Gastrocnemius medialis (tissue), 4 donors: ENCODE results near the gene RNF141. TPM values are rescaled to one million over a fixed set of nuclear protein-coding genes. Genes with fewer than 3 reads are reported as not detected.

ENCODE experiments used
- ATAC-seq, 2 donors: fragments of 150-250 bp; one replicate each; pipeline ENCODE4 v1.9.1; 2016
- DNase-seq, 2 donors: peaks; one replicate each; pipeline ENCODE4 v3.0.0-alpha.2; 2019
- H3K27ac ChIP-seq, 4 donors: fragments of 200-600 bp; sonication (generic); 1 replicate in 1 of 4; 2 replicates in 3 of 4; pipeline ENCODE4 v1.5.1; 2016 to 2018; ENCODE audit warnings: mild to moderate bottlenecking in 2 of 4, moderate library complexity in 1 of 4
- H3K27me3 ChIP-seq, 3 donors: fragments of 200-600 bp; sonication (generic) in 2 of 3; 1 replicate in 1 of 3; 2 replicates in 2 of 3; pipeline versions ENCODE4 v1.5.1 to v1.6.0; 2016 to 2019; ENCODE audit warnings: mild to moderate bottlenecking in 1 of 3, moderate library complexity in 1 of 3
- H3K36me3 ChIP-seq, 2 donors: fragments of 200-600 bp; sonication (generic) in 1 of 2; one replicate each; pipeline ENCODE4 v1.5.1; 2017 to 2018
- H3K4me1 ChIP-seq, 2 donors: fragments of 200-600 bp; sonication (generic) in 1 of 2; one replicate each; pipeline ENCODE4 v1.5.1; 2016 to 2017; ENCODE audit warnings: mild to moderate bottlenecking in 2 of 2
- H3K4me3 ChIP-seq, 4 donors: fragments of 200-600 bp; sonication (generic) in 3 of 4; 1 replicate in 1 of 4; 2 replicates in 3 of 4; pipeline ENCODE4 v1.5.1; 2016 to 2019; ENCODE audit warnings: mild to moderate bottlenecking in 2 of 4
- H3K9me3 ChIP-seq, 3 donors: fragments of 200-600 bp; sonication (generic) in 2 of 3; 1 replicate in 1 of 3; 2 replicates in 2 of 3; pipeline ENCODE4 v1.5.1; 2016 to 2019
- POLR2A ChIP-seq, 2 donors: fragments of 450-650 bp; IDR thresholded peaks; one replicate each; pipeline ENCODE4 v1.6.1; 2017; ENCODE audit warnings: antibody characterized with exemption in 2 of 2, mild to moderate bottlenecking in 2 of 2, moderate library complexity in 2 of 2
- in situ Hi-C, 4 donors: fragments of 200-750 bp; cut with MboI; loops; one replicate each; pipeline versions ENCODE4 v1.15.0 to v1.8.0; 2017; ENCODE audit warnings: low sequenced_read_pairs in 4 of 4
- intact Hi-C: fragments of 100-400 bp; cut with DNase I; formaldehyde crosslinking; loops from one replicate; pipeline ENCODE4 v1.15.1; 2023; ENCODE audit warnings: low total_unique reads
- total RNA-seq, 4 donors: library from RNA; depleted of rRNA; stranded (reverse); fragments of >200 nt; gene quantifications; one replicate each; pipeline versions ENCODE4 v1.1.0 to v1.2.3, GENCODE V29; 2016
- TF ChIP-seq, protein P1 (sequence below), 5 experiments: fragments of 450-650 bp in 3 of 5; fragments of 200-600 bp in 2 of 5; sonication (generic) in 2 of 5; IDR thresholded peaks in 4 of 5; conservative IDR thresholded peaks in 1 of 5; 1 replicate in 4 of 5; 2 replicates in 1 of 5; pipeline ENCODE4 v1.5.1; 2016 to 2019; ENCODE audit warnings: antibody characterized with exemption in 5 of 5, mild to moderate bottlenecking in 3 of 5, moderate library complexity in 3 of 5

Gene RNF141, protein sequence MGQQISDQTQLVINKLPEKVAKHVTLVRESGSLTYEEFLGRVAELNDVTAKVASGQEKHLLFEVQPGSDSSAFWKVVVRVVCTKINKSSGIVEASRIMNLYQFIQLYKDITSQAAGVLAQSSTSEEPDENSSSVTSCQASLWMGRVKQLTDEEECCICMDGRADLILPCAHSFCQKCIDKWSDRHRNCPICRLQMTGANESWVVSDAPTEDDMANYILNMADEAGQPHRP
- total RNA-seq, result 10 to 100 TPM; 16.8 to 38.2 (median 19.0) TPM

DNA sequence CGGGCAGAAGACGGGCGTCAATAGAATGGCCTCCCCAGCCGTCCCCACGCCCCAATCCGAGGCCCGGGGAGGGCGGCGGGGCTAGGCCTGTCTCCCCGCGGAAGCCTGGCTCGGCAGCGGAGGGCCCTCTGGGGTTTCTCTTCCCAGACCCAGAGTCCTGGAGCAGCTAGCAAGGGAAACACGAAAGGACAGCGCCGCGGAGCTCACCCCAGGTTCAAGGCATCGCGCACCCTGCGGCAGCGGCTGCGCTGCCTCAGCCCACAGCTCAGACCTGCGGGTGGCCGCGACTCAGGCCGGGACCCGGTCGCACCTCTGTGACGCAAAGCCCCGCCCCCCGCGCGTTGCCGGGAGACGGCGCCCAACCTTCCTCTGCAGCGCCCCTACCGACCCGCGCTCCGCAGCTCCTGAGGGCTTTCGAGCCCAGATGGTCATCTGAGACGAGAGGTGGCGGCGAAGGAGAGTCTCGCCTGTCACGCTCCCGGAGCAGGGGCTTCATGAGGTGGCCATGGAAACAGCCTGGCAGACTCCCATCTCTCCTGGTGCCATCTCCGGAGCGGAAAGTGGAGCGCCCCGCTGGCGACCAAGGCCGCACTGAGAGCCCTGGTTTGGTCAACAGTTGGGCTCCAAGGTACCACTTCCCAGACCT is at the start of gene RNF141:
TSS of gene RNF141 (minus strand) at position 273 of the 646 bp plus-strand sequence. CDS start 7,029 bp downstream, outside the sequence.
- ATAC-seq, result peak; percentile 90 to 93
- in situ Hi-C loops, result loop anchor here in 3 of 4 donors (10.0 to 25.0 kb wide), 3 partner anchors 121 to 196 kb away; no protein-coding TSS in a partner anchor
- intact Hi-C loops, result loop anchor here (2.0 to 10.0 kb wide), 4 partner anchors 86 to 194 kb away; partner anchors contain the start of gene AMPD3

DNA sequence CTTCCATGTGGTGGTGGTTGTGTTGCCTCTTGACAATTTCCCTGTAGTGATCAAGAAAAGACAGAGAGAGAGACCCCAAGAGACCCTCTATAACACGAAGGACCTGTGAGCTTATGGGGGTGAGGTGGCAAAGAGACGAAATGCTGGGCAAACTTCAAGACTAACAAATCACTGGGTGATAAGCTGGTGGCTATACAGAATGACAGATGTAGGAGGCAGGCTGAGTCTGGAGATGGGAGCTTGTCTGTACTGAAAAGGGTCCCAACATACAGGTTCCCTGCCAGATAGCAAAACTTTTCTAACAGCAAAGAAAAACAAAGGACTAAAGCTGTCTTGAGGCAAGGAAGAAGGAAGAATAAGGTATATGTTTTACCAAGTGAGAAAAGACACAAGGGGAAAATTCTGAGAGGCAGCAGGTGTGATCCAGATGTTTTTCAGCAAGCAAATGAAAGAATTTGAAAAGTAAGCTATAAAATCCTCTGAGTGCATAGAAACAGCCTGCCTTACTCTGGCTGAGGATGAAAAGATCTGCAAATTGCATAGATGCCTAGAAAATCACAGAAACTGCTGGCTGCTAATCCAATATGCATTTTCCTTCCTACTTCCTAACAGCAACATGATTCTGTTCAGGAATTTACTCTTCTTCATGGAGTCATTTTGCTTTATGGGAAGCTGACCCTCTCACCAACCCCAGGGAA is 49.4 kb upstream of the RNF141 start:
- Histone ChIP-seq H3K27me3 (no peaks in the 10 kb centered on the region), H3K4me3 (no peak overlapping the region), H3K4me1 (peaks cover 0 to 16% of the 10 kb centered on the region in 2 donors), H3K9me3 (no peaks in the 10 kb centered on the region), H3K36me3 (no peaks in the 10 kb centered on the region), H3K27ac (no peak overlapping the region)
- no peak for TF ChIP-seq POLR2A (IDR thresholded peaks at IDR 0.05)
- TF ChIP-seq, protein P1, sequence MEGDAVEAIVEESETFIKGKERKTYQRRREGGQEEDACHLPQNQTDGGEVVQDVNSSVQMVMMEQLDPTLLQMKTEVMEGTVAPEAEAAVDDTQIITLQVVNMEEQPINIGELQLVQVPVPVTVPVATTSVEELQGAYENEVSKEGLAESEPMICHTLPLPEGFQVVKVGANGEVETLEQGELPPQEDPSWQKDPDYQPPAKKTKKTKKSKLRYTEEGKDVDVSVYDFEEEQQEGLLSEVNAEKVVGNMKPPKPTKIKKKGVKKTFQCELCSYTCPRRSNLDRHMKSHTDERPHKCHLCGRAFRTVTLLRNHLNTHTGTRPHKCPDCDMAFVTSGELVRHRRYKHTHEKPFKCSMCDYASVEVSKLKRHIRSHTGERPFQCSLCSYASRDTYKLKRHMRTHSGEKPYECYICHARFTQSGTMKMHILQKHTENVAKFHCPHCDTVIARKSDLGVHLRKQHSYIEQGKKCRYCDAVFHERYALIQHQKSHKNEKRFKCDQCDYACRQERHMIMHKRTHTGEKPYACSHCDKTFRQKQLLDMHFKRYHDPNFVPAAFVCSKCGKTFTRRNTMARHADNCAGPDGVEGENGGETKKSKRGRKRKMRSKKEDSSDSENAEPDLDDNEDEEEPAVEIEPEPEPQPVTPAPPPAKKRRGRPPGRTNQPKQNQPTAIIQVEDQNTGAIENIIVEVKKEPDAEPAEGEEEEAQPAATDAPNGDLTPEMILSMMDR (IDR thresholded peaks at IDR 0.05 in 4 of 5, conservative IDR thresholded peaks at IDR 0.05 in 1 of 5), result no peak
- ATAC-seq (no peak), DNase-seq (no peak)
- intact Hi-C loops, result no loop called here
- in situ Hi-C loops, result no loop called here

More for the DNA sequence above, at the start of gene RNF141:
- H3K27me3 ChIP-seq, result no peaks in the 10 kb centered on the region
- no peaks in the 10 kb centered on the region for H3K36me3 ChIP-seq
- peak; percentile 80 to 93 for TF ChIP-seq POLR2A (IDR thresholded peaks at IDR 0.05)
- TF ChIP-seq, protein P1 (IDR thresholded peaks at IDR 0.05 in 4 of 5, conservative IDR thresholded peaks at IDR 0.05 in 1 of 5), result peak; percentile 82 to 88 (median 83)
- no peaks in the 10 kb centered on the region for H3K9me3 ChIP-seq
- H3K27ac ChIP-seq, result peak within 1 kb of the TSS; percentile 91 to 97 (median 94)
- H3K4me1 ChIP-seq, result peaks cover 8 to 13% of the 10 kb centered on the region in 2 donors
- peak; percentile 91 to 93 for DNase-seq
- peak within 1 kb of the TSS; percentile 89 to 93 (median 92) for H3K4me3 ChIP-seq

DNA sequence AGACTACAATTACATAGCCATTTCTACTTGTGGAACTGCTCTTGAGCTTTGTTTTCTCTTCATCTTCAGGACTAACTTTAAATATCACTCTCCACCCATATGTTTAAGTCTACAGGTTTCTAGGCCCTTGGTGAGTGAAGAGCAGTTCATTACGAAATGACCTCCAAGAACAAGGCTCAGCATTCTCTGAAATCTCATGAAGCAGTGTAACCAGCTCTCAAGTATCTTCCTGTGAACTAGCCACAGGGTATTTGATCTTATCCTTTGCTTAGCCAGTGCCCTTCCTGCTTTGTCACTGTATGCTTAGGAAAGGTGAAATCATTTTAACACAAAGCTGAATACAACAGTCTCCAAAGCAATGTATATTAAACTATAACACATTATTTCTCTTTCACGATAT is 47.9 kb upstream of the RNF141 start:
- peaks cover 0 to 24% of the 10 kb centered on the region in 2 donors for H3K4me1 ChIP-seq
- H3K27me3 ChIP-seq, result no peaks in the 10 kb centered on the region
- ATAC-seq (no peak), DNase-seq (no peak)
- H3K4me3 ChIP-seq, result no peak overlapping the region
- H3K27ac ChIP-seq, result no peak overlapping the region
- in situ Hi-C loops, result no loop called here
- intact Hi-C loops, result no loop called here
- H3K9me3 ChIP-seq, result no peaks in the 10 kb centered on the region
- no peaks in the 10 kb centered on the region for H3K36me3 ChIP-seq
- TF ChIP-seq, protein P1 (IDR thresholded peaks at IDR 0.05 in 4 of 5, conservative IDR thresholded peaks at IDR 0.05 in 1 of 5), result no peak
- TF ChIP-seq POLR2A (IDR thresholded peaks at IDR 0.05), result no peak

DNA sequence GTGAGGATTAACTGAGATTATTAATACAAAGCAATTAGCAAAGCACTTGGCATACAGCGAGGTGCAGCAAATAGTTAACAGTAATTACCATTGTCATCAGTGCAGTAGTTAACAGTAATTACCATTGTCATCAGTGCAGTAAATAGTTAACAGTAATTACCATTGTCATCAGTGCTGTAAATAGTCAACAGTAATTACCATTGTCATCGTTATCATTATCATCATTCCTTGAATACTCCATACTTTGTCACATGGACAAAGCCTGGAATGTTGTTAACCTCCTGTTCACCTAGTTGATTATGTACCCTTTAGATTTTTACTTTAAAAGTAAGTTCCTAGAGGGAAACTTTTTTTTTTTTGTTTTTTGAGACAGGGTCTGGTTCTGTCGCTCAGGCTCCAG is 47.0 kb upstream of the RNF141 start:
- Histone ChIP-seq H3K36me3 (no peaks in the 10 kb centered on the region), H3K4me3 (no peak overlapping the region), H3K27me3 (no peaks in the 10 kb centered on the region), H3K27ac (peak overlapping the region in 1 of 4 donors; percentile 62), H3K4me1 (peaks cover 0 to 27% of the 10 kb centered on the region in 2 donors), H3K9me3 (no peaks in the 10 kb centered on the region)
- intact Hi-C loops, result no loop called here
- no peak for TF ChIP-seq POLR2A (IDR thresholded peaks at IDR 0.05)
- TF ChIP-seq, protein P1 (IDR thresholded peaks at IDR 0.05 in 4 of 5, conservative IDR thresholded peaks at IDR 0.05 in 1 of 5), result no peak
- in situ Hi-C loops, result no loop called here
- DNase-seq (no peak), ATAC-seq (no peak)
